Heart right ventricle (tissue), 16 donors: ENCODE data around the gene MGP. TPM values are rescaled to one million over a fixed set of nuclear protein-coding genes. Genes with fewer than 3 reads are reported as not detected.

Source experiments
- ATAC-seq, 8 donors: fragments of 200-7000 bp; cut with Tn5 transposase; one replicate each; pipeline ENCODE4 v1.9.1; 2020; ENCODE audit warnings: mild to moderate bottlenecking in 8 of 8, moderate library complexity in 8 of 8, moderate number of reproducible peaks in 1 of 8
- DNase-seq, 2 donors: peaks; one replicate each; pipeline ENCODE4 v3.0.0-alpha.2; 2020
- H3K27ac ChIP-seq, 10 donors: fragments of 200-600 bp; sonication (generic) in 2 of 10; one replicate each; pipeline versions ENCODE4 v1.5.0 to v1.8.0; 2020 to 2022; ENCODE audit warnings: mild to moderate bottlenecking in 3 of 10
- H3K27me3 ChIP-seq, 7 donors: fragments of 200-600 bp; one replicate each; pipeline ENCODE4 v1.8.0; 2021 to 2022; ENCODE audit warnings: mild to moderate bottlenecking in 2 of 7
- H3K36me3 ChIP-seq, 9 donors: fragments of 200-600 bp; sonication (generic) in 1 of 9; one replicate each; pipeline versions ENCODE4 v1.5.0 to v1.8.0; 2020 to 2022; ENCODE audit warnings: mild to moderate bottlenecking in 2 of 9
- H3K4me1 ChIP-seq, 9 donors: fragments of 200-600 bp; sonication (generic) in 1 of 9; one replicate each; pipeline versions ENCODE4 v1.5.0 to v1.8.0; 2020 to 2022; ENCODE audit warnings: mild to moderate bottlenecking in 4 of 9
- H3K4me3 ChIP-seq, 10 donors: fragments of 200-600 bp; sonication (generic) in 2 of 10; one replicate each; pipeline versions ENCODE4 v1.5.0 to v1.8.0; 2020 to 2022; ENCODE audit warnings: mild to moderate bottlenecking in 7 of 10, moderate library complexity in 2 of 10
- H3K9me3 ChIP-seq, 11 donors: fragments of 200-600 bp in 10 of 11; sonication (generic) in 2 of 11; one replicate each; pipeline versions ENCODE4 v1.5.0 to v1.8.0; 2013 to 2022; ENCODE audit warnings: mild to moderate bottlenecking in 2 of 11, control low read depth in 1 of 11, moderate library complexity in 1 of 11
- CTCF ChIP-seq, 9 donors: fragments of 200-600 bp; sonication (generic) in 2 of 9; IDR thresholded peaks; one replicate each; pipeline versions ENCODE4 v1.5.0 to v1.8.0; 2021 to 2022; ENCODE audit warnings: antibody characterized with exemption in 9 of 9, mild to moderate bottlenecking in 5 of 9, moderate library complexity in 1 of 9
- WGBS, 2 donors: extraction: QIAGEN DNeasy Blood & Tissue Kit; methylation state at CpG; one replicate each; pipeline ENCODE4 v1.1.7; 2013; ENCODE audit warnings: inconsistent platforms in 1 of 2; 5-methylcytosine and 5-hydroxymethylcytosine counted together
- intact Hi-C, 10 donors: fragments of 100-400 bp; cut with DNase I; formaldehyde crosslinking; loops; one replicate each; pipeline versions ENCODE4 v1.11.1 to v1.14.2; 2022
- polyA plus RNA-seq, 2 donors: library from polyadenylated mRNA; stranded (reverse); fragments of 200-250 nt; gene quantifications; one replicate each; pipeline ENCODE4 v1.2.3, GENCODE V29; 2013
- total RNA-seq, 10 donors: library from RNA; stranded (reverse); fragmentation: NEBNext Ultra II Directional in 3 of 10; extraction: Animal tissue kit (Norgen Biotek cat#: 25700) in 3 of 10; gene quantifications; one replicate each; pipeline versions ENCODE4 v1.2.1 to v1.2.4, GENCODE V29; 2021 to 2023
- donor health status: Arrhythmogenic right ventricular cardiomyopathy.
- donor health status: ischemic (EF 13 %, LVEDD 7.1; RV severe dilation, severe dysfunction).
- donor health status: healthy with polysubstance abuse.
- donor health status: DM: no; HTN: yes; CAD: no.
- donor health status: DM: no; HTN: no; CAD: no.
- donor health status: ischemic (EF 25% LVEDD 6.9; RV normal size, moderate dysfunction).
- donor health status: ischemic (EF 25% LVEDD 5.7; RV mildly dilated, moderate dysfunction).
- donor health status: healthy.
- donor health status: DM: yes; HTN: yes; CAD: no.
- donor health status: Ischemic cardiomyopathy.
- donor health status: ischemic (EF 35%, LVEDD 5.7; RV mildly dilated, moderate dysfunction).
- donor health status: nonischemic (EF 11% LVEDD 7.7; RV severe dilation, severe dysfunction).
- donor health status: DM: yes; HTN: yes; CAD: no.
- donor health status: PGD.
- donor health status: ischemic (EF 29% LVEDD 5.4; RV normal size, mild dysfunction).
- donor health status: nonischemic (EF 23%, LVEDD 6.1; RV moderate dilation, normal function).

The MGP gene
- total and polyA plus RNA-seq, 12 donors: 151 to 528 (median 257) TPM

- ATAC-seq (no peak), DNase-seq (no peak)
- no peak for TF ChIP-seq CTCF (IDR thresholded peaks at IDR 0.05)
- Histone ChIP-seq H3K36me3 (no peaks in the 10 kb centered on the region), H3K27me3 (no peaks in the 10 kb centered on the region), H3K9me3 (no peaks in the 10 kb centered on the region), H3K27ac (peak overlapping the region in 4 of 10 donors; percentile 67 to 81 (median 76)), H3K4me1 (peaks cover 7 to 49% (median 39%) of the 10 kb centered on the region in 9 donors), H3K4me3 (no peak overlapping the region)
- intact Hi-C loops: loop anchor here in 5 of 10 donors (5.0 to 10.0 kb wide), 7 partner anchors 38 to 434 kb away; partner anchors contain the start of genes C12orf60 (in 2 of the 5), RERG (in 2 of the 5), WBP11 (in 2 of the 5) and MGP (in 1 of the 5)
- WGBS, 2 donors: 88 to 92% methylated on average over 4 of the region's 4 CpGs
These were observed 45.0 kb downstream of the MGP start for GRCh38 chr12:14840616-14841015.

- no peak overlapping the region for H3K27ac ChIP-seq
- TF ChIP-seq CTCF (IDR thresholded peaks at IDR 0.05): no peak
- no peak for ATAC-seq
- intact Hi-C loops: no loop called here
- peaks cover 7 to 59% (median 50%) of the 10 kb centered on the region in 9 donors for H3K4me1 ChIP-seq
- DNase-seq: no peak
- no peak overlapping the region for H3K4me3 ChIP-seq
- no peaks in the 10 kb centered on the region for H3K27me3 ChIP-seq
- WGBS, 2 donors: 100% methylated on average over 1 of the region's 1 CpG
- no peaks in the 10 kb centered on the region for H3K9me3 ChIP-seq
- H3K36me3 ChIP-seq: no peaks in the 10 kb centered on the region
These were observed 46.4 kb downstream of the MGP start for GRCh38 chr12:14839262-14839661.

- H3K27me3 ChIP-seq: no peaks in the 10 kb centered on the region
- no peaks in the 10 kb centered on the region for H3K36me3 ChIP-seq
- TF ChIP-seq CTCF (IDR thresholded peaks at IDR 0.05): no peak
- no peak for DNase-seq
- no peak overlapping the region for H3K4me3 ChIP-seq
- WGBS, 2 donors: 73 to 75% methylated on average over 7 of the region's 7 CpGs
- H3K4me1 ChIP-seq: peaks cover 0 to 46% (median 34%) of the 10 kb centered on the region in 9 donors
- intact Hi-C loops: no loop called here
- no peaks in the 10 kb centered on the region for H3K9me3 ChIP-seq
- peak in 4 of 8 donors; percentile 37 to 92 (median 64) for ATAC-seq
- H3K27ac ChIP-seq: peak overlapping the region in 1 of 10 donors; percentile 23
These were observed 49.1 kb downstream of the MGP start for GRCh38 chr12:14836336-14837210.

- Histone ChIP-seq H3K4me1 (peaks cover 0 to 38% (median 22%) of the 10 kb centered on the region in 9 donors), H3K36me3 (no peaks in the 10 kb centered on the region), H3K27ac (peak overlapping the region in 7 of 10 donors; percentile 2 to 59 (median 16)), H3K9me3 (no peaks in the 10 kb centered on the region), H3K4me3 (no peak overlapping the region), H3K27me3 (no peaks in the 10 kb centered on the region)
- intact Hi-C loops: no loop called here
- ATAC-seq (no peak), DNase-seq (no peak)
- TF ChIP-seq CTCF (IDR thresholded peaks at IDR 0.05): no peak
These were observed 51.1 kb downstream of the MGP start for GRCh38 chr12:14834509-14834908.
